ENCODE measurements around the gene COL4A2.

The COL4A2 gene

GRCh38 chr13:110430391-110431336 is 123.6 kb downstream of the COL4A2 start:
- no peak for TF ChIP-seq ZNF274 (IDR thresholded peaks at IDR 0.05; ENCODE audit: low read depth, low read length)
- H3K4me3 ChIP-seq (ENCODE audit: low read length) = no peak overlapping the region

GRCh38 chr13:110431425-110432294 is 124.6 kb downstream of the COL4A2 start:
- no peak for TF ChIP-seq ZNF274 (IDR thresholded peaks at IDR 0.05; ENCODE audit: low read depth, low read length)
- H3K4me3 ChIP-seq (ENCODE audit: low read length) = no peak overlapping the region

- no peak for TF ChIP-seq ZNF274 (IDR thresholded peaks at IDR 0.05; ENCODE audit: low read depth, low read length)
- no peak overlapping the region for H3K4me3 ChIP-seq (ENCODE audit: low read length)
Observed at GRCh38 chr13:110432522-110432921, 125.4 kb downstream of the COL4A2 start.

GRCh38 chr13:110433014-110433413 is 125.9 kb downstream of the COL4A2 start:
- no peak for TF ChIP-seq ZNF274 (IDR thresholded peaks at IDR 0.05; ENCODE audit: low read depth, low read length)
- H3K4me3 ChIP-seq (ENCODE audit: low read length) = no peak overlapping the region

DNA sequence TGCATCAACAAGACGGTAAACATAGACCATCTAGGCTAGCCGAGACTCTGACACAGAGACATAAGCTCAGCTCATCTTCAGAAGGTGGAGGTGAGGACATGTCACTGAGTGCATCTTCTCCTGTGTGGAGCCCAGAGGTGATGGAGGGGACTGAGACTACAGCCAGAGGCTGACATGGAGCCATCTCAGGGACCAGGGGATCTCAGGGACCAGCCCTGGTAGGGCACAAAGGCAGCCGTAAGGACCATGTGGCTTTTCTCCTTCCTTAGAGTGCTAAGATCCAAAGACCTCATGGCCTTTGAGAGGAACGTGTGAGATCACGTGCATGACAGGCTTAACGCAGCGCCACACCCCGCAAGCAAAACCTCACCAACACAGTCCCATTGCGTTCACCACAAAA is 127.5 kb downstream of the COL4A2 start:
- H3K4me3 ChIP-seq (ENCODE audit: low read length) = no peak overlapping the region
- TF ChIP-seq ZNF274 (IDR thresholded peaks at IDR 0.05; ENCODE audit: low read depth, low read length) = no peak

DNA sequence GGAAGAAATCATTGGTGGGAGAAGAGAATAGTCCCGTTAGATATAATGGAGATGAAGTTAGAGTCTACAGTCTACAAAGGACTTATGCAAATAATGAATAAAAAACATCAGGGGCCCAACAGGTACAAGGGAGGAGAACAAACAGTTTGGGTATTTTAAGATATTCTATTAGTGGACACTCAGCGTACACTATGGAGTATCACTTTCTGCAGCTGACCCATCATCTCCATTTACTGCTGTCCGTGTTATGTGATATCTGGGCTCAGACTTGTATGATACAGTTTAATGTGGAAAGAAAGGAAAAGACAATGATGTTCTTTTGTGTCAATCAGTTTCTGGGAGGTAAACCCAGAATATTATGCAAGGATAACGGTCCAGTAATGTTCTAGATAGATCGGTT is 128.2 kb downstream of the COL4A2 start:
- TF ChIP-seq ZNF274 (IDR thresholded peaks at IDR 0.05; ENCODE audit: low read depth, low read length) = no peak
- H3K4me3 ChIP-seq (ENCODE audit: low read length) = no peak overlapping the region

- no peak overlapping the region for H3K4me3 ChIP-seq (ENCODE audit: low read length)
- no peak for TF ChIP-seq ZNF274 (IDR thresholded peaks at IDR 0.05; ENCODE audit: low read depth, low read length)
Observed at GRCh38 chr13:110436276-110436675, 129.2 kb downstream of the COL4A2 start.

DNA sequence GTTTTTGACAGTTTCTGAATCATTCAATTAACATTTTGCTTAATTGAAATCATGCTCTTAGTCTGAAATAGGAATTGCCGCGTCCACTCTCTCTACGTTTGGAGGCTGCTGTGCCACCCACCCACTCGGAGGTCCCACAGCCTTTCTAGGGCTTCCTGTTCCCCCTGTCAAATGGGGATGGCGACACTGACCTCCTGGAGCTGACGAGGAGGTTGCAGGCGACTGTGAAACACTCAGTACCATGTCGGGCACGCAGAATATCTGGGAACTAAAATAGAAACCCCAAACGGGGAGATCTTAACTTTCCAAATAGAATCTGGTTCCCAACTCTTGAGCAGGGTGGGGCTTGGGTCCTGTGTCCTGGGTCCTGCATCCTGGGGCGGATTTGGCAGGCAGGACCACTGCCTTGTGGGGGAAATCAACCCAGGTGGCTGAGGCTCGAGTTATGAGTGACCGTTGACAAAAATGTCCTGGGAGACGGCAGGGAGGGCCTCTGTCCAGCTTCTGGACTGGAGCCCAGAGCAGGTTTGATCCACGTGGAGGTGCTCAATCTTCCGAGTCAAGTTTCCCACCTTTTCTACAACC is 129.8 kb downstream of the COL4A2 start:
- TF ChIP-seq ZNF274 (IDR thresholded peaks at IDR 0.05; ENCODE audit: low read depth, low read length) = no peak
- no peak overlapping the region for H3K4me3 ChIP-seq (ENCODE audit: low read length)

DNA sequence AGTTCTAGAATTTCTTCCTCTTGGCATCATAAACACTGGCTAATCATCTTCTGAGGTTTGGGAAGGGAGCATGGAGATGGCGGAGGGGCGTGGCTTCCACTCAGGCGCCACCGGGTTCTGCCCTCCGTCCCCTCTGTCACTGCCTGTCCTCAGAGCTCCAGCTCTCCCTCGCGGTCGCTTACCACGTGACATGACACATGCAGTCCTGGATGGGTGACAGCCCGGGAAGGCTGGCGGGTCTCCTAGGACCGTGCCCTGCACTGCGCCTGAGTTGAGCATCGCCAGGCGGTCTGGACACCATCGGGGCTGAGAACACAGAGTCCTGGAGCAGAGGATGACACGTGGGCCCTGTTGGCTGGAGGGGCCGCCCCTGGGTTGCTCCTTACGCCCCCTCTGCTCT is 131.1 kb downstream of the COL4A2 start:
- no peak overlapping the region for H3K4me3 ChIP-seq (ENCODE audit: low read length)
- TF ChIP-seq ZNF274 (IDR thresholded peaks at IDR 0.05; ENCODE audit: low read depth, low read length) = no peak

DNA sequence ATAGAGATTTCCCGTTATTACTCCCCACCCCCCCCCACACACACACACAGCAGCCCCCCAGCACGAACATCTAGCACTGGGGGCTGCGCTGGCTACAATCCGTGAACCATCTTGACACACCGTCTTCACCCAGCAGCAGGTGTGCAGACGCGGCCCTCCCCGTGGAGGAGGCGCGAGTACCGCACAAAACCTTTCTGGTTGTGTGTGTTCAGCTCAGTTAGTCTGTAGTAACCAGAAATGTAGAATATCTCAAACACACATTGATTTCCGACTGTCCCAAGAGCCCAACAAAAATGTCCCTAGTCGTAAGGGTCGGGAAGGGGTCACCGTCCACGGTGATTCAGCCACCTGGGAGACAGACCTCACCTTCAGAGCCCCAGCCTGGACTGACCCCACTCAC is 131.7 kb downstream of the COL4A2 start:
- no peak for TF ChIP-seq ZNF274 (IDR thresholded peaks at IDR 0.05; ENCODE audit: low read depth, low read length)
- no peak overlapping the region for H3K4me3 ChIP-seq (ENCODE audit: low read length)

GRCh38 chr13:110440946-110441731 is 134.1 kb downstream of the COL4A2 start:
- H3K4me3 ChIP-seq (ENCODE audit: low read length) = no peak overlapping the region
- no peak for TF ChIP-seq ZNF274 (IDR thresholded peaks at IDR 0.05; ENCODE audit: low read depth, low read length)

DNA sequence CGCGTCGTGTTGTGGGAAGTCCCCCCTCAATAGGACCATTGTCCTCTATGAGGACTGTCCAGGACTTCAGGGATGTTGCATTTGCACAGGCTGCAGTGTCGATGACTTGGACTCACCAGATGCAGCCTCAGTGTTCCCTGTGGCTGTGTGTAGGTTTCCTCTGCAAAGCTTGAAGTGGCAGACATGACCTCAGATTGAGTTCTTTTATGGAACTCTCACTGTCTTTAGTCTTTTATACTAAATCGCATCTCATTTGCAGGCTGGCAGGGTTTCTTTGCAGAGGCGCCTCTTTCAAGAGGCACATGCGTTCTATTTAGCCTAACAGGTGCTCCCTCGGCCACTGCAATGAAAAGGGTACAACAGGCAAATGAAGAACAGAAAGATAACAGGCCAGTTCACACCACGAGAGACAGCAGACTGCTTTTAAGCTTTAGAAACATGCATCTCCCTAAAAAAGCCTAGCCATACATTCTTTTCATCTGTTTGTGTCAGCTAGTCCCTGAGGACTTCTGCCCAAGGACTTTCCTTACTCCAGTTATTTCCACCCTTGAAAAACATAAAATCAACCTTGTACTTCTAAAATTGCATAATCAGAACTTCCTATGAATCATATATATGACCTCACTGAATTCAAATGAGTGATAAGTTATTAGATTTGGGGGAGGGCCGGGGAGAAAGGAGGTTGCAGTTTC is 136.0 kb downstream of the COL4A2 start:
- H3K4me3 ChIP-seq (ENCODE audit: low read length) = no peak overlapping the region
- no peak for TF ChIP-seq ZNF274 (IDR thresholded peaks at IDR 0.05; ENCODE audit: low read depth, low read length)

DNA sequence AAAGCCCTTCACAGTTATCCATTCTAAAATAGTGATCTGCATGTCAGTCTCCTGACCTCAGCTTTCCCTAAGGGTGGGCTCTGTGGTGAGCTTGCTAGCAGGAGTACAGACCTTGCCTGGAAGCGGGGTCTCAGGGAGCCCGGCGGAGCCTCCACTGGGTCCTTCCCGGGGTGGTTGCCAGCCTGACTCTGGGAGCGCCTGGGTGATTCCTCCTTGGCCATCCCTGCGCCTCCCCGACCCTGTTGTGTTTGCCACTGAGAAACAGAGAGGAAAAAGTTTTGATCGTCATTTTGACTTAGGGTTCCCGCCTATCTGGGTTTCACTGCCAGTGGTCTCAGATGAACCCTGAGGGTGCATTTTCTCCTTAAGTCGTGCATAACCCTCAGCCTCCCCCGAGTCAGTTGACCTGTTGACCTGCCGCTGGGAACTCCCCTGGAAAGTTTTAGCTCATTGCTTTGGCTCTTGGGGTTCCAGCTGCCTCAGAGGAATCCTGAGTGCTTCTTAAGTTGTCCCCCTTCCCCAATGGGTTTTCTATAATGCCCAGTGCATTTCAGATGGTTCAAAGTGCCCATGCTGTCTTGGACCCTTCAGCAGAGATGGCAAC is 136.6 kb downstream of the COL4A2 start:
- TF ChIP-seq ZNF274 (IDR thresholded peaks at IDR 0.05; ENCODE audit: low read depth, low read length) = no peak
- H3K4me3 ChIP-seq (ENCODE audit: low read length) = no peak overlapping the region
